Gastrocnemius medialis (tissue), 4 donors: ENCODE measurements around the gene CARM1. TPM values are rescaled to one million over a fixed set of nuclear protein-coding genes. Genes with fewer than 3 reads are reported as not detected.

Source experiments
- ATAC-seq, 2 donors: fragments of 150-250 bp; one replicate each; pipeline ENCODE4 v1.9.1; 2016
- DNase-seq, 2 donors: peaks; one replicate each; pipeline ENCODE4 v3.0.0-alpha.2; 2019
- H3K27ac ChIP-seq, 4 donors: fragments of 200-600 bp; sonication (generic); 1 replicate in 1 of 4; 2 replicates in 3 of 4; pipeline ENCODE4 v1.5.1; 2016 to 2018; ENCODE audit warnings: mild to moderate bottlenecking in 2 of 4, moderate library complexity in 1 of 4
- H3K27me3 ChIP-seq, 3 donors: fragments of 200-600 bp; sonication (generic) in 2 of 3; 1 replicate in 1 of 3; 2 replicates in 2 of 3; pipeline versions ENCODE4 v1.5.1 to v1.6.0; 2016 to 2019; ENCODE audit warnings: mild to moderate bottlenecking in 1 of 3, moderate library complexity in 1 of 3
- H3K36me3 ChIP-seq, 2 donors: fragments of 200-600 bp; sonication (generic) in 1 of 2; one replicate each; pipeline ENCODE4 v1.5.1; 2017 to 2018
- H3K4me1 ChIP-seq, 2 donors: fragments of 200-600 bp; sonication (generic) in 1 of 2; one replicate each; pipeline ENCODE4 v1.5.1; 2016 to 2017; ENCODE audit warnings: mild to moderate bottlenecking in 2 of 2
- H3K4me3 ChIP-seq, 4 donors: fragments of 200-600 bp; sonication (generic) in 3 of 4; 1 replicate in 1 of 4; 2 replicates in 3 of 4; pipeline ENCODE4 v1.5.1; 2016 to 2019; ENCODE audit warnings: mild to moderate bottlenecking in 2 of 4
- H3K9me3 ChIP-seq, 3 donors: fragments of 200-600 bp; sonication (generic) in 2 of 3; 1 replicate in 1 of 3; 2 replicates in 2 of 3; pipeline ENCODE4 v1.5.1; 2016 to 2019
- CTCF ChIP-seq, 5 experiments: fragments of 450-650 bp in 3 of 5; fragments of 200-600 bp in 2 of 5; sonication (generic) in 2 of 5; IDR thresholded peaks in 4 of 5; conservative IDR thresholded peaks in 1 of 5; 1 replicate in 4 of 5; 2 replicates in 1 of 5; pipeline ENCODE4 v1.5.1; 2016 to 2019; ENCODE audit warnings: antibody characterized with exemption in 5 of 5, mild to moderate bottlenecking in 3 of 5, moderate library complexity in 3 of 5
- POLR2A ChIP-seq, 2 donors: fragments of 450-650 bp; IDR thresholded peaks; one replicate each; pipeline ENCODE4 v1.6.1; 2017; ENCODE audit warnings: antibody characterized with exemption in 2 of 2, mild to moderate bottlenecking in 2 of 2, moderate library complexity in 2 of 2
- in situ Hi-C, 4 donors: fragments of 200-750 bp; cut with MboI; loops; one replicate each; pipeline versions ENCODE4 v1.15.0 to v1.8.0; 2017; ENCODE audit warnings: low sequenced_read_pairs in 4 of 4
- intact Hi-C: fragments of 100-400 bp; cut with DNase I; formaldehyde crosslinking; loops from one replicate; pipeline ENCODE4 v1.15.1; 2023; ENCODE audit warnings: low total_unique reads
- total RNA-seq, 4 donors: library from RNA; depleted of rRNA; stranded (reverse); fragments of >200 nt; gene quantifications; one replicate each; pipeline versions ENCODE4 v1.1.0 to v1.2.3, GENCODE V29; 2016

Gene CARM1
- total RNA-seq, 4 donors from 2014 or later, result 31.2 to 58.5 (median 53.0) TPM

GRCh38 chr19:10828981-10829821 is 42.2 kb upstream of the CARM1 start:
- Histone ChIP-seq H3K4me1 (no peaks in the 10 kb centered on the region), H3K27ac (no peak overlapping the region), H3K9me3 (no peaks in the 10 kb centered on the region), H3K27me3 (no peaks in the 10 kb centered on the region), H3K4me3 (no peak overlapping the region), H3K36me3 (peaks cover 0 to 75% of the 10 kb centered on the region in 2 donors)
- in situ Hi-C loops (no loop called here), intact Hi-C loops (no loop called here)
- no peak for DNase-seq
- ATAC-seq, result no peak
- TF ChIP-seq POLR2A (IDR thresholded peaks at IDR 0.05), result no peak
- TF ChIP-seq CTCF (IDR thresholded peaks at IDR 0.05 in 4 of 5, conservative IDR thresholded peaks at IDR 0.05 in 1 of 5), result no peak

GRCh38 chr19:10829967-10830366 is 41.4 kb upstream of the CARM1 start:
- Histone ChIP-seq H3K27ac (no peak overlapping the region), H3K27me3 (no peaks in the 10 kb centered on the region), H3K4me3 (no peak overlapping the region), H3K4me1 (peaks cover 0 to 1% of the 10 kb centered on the region in 2 donors), H3K9me3 (no peaks in the 10 kb centered on the region), H3K36me3 (peaks cover 0 to 67% of the 10 kb centered on the region in 2 donors)
- in situ Hi-C loops, result no loop called here
- DNase-seq (no peak), ATAC-seq (no peak)
- intact Hi-C loops, result loop anchor here (10.0 kb wide), 1 partner anchor 265 kb away; the partner anchor contains the start of genes CDKN2D and KRI1
- TF ChIP-seq CTCF (IDR thresholded peaks at IDR 0.05 in 4 of 5, conservative IDR thresholded peaks at IDR 0.05 in 1 of 5) (no peak), POLR2A (IDR thresholded peaks at IDR 0.05) (no peak)

- peaks cover 0 to 63% of the 10 kb centered on the region in 2 donors for H3K36me3 ChIP-seq
- no peaks in the 10 kb centered on the region for H3K9me3 ChIP-seq
- in situ Hi-C loops (no loop called here), intact Hi-C loops (loop anchor here (10.0 kb wide), 1 partner anchor 266 kb away; the partner anchor contains the start of genes CDKN2D and KRI1)
- DNase-seq (no peak), ATAC-seq (no peak)
- H3K4me3 ChIP-seq, result no peak overlapping the region
- TF ChIP-seq POLR2A (IDR thresholded peaks at IDR 0.05), result no peak
- no peak for TF ChIP-seq CTCF (IDR thresholded peaks at IDR 0.05 in 4 of 5, conservative IDR thresholded peaks at IDR 0.05 in 1 of 5)
- peaks cover 0 to 5% of the 10 kb centered on the region in 2 donors for H3K4me1 ChIP-seq
- no peaks in the 10 kb centered on the region for H3K27me3 ChIP-seq
- peak overlapping the region in 1 of 4 donors; percentile 38 for H3K27ac ChIP-seq
Measured at GRCh38 chr19:10830370-10830769, 41.0 kb upstream of the CARM1 start.

GRCh38 chr19:10830931-10831779 is 40.2 kb upstream of the CARM1 start:
- no peak for TF ChIP-seq POLR2A (IDR thresholded peaks at IDR 0.05)
- TF ChIP-seq CTCF (IDR thresholded peaks at IDR 0.05 in 4 of 5, conservative IDR thresholded peaks at IDR 0.05 in 1 of 5), result no peak
- no peaks in the 10 kb centered on the region for H3K9me3 ChIP-seq
- DNase-seq (no peak), ATAC-seq (no peak)
- peaks cover 0 to 6% of the 10 kb centered on the region in 2 donors for H3K4me1 ChIP-seq
- in situ Hi-C loops (no loop called here), intact Hi-C loops (loop anchor here (10.0 kb wide), 1 partner anchor 266 kb away; the partner anchor contains the start of genes CDKN2D and KRI1)
- H3K4me3 ChIP-seq, result no peak overlapping the region
- H3K27me3 ChIP-seq, result no peaks in the 10 kb centered on the region
- H3K36me3 ChIP-seq, result peaks cover 0 to 56% of the 10 kb centered on the region in 2 donors
- H3K27ac ChIP-seq, result peak overlapping the region in 2 of 4 donors; percentile 16 to 38
